HG03139 (cell line): ENCODE results near the gene RIC8A.

Source experiments
- ATAC-seq: cut with Tn5 transposase; IDR thresholded peaks from one replicate; pipeline ENCODE4 v1.9.1; 2021; ENCODE audit not compliant: unreplicated experiment

The RIC8A gene

GRCh38 chr11:240315-240714 lies 32.8 kb downstream of the RIC8A start:
- ATAC-seq = no peak

GRCh38 chr11:241634-242033 lies 34.1 kb downstream of the RIC8A start:
- ATAC-seq = no peak

- no peak for ATAC-seq
Observed at GRCh38 chr11:244376-244775, 36.9 kb downstream of the RIC8A start.

GRCh38 chr11:249062-249461 lies 41.6 kb downstream of the RIC8A start:
- ATAC-seq = no peak

- no peak for ATAC-seq
Observed at GRCh38 chr11:250274-250673, 42.8 kb downstream of the RIC8A start.

GRCh38 chr11:250740-251299 lies 43.3 kb downstream of the RIC8A start:
- ATAC-seq = no peak

- no peak for ATAC-seq
Observed at GRCh38 chr11:251550-251949, 44.0 kb downstream of the RIC8A start.

GRCh38 chr11:252666-253065 lies 45.2 kb downstream of the RIC8A start:
- ATAC-seq = no peak

- ATAC-seq = no peak
Observed at GRCh38 chr11:253160-253885, 45.8 kb downstream of the RIC8A start.

GRCh38 chr11:253886-254270 lies 46.4 kb downstream of the RIC8A start:
- ATAC-seq = no peak

GRCh38 chr11:255176-255575 lies 47.7 kb downstream of the RIC8A start:
- ATAC-seq = no peak

GRCh38 chr11:255816-256215 lies 48.3 kb downstream of the RIC8A start:
- no peak for ATAC-seq

- no peak for ATAC-seq
Observed at GRCh38 chr11:256952-257737, 49.6 kb downstream of the RIC8A start.

- no peak for ATAC-seq
Observed at GRCh38 chr11:257766-258493, 50.4 kb downstream of the RIC8A start.

GRCh38 chr11:259413-259812 lies 51.9 kb downstream of the RIC8A start:
- ATAC-seq = no peak

- no peak for ATAC-seq
Observed at GRCh38 chr11:261624-262023, 54.1 kb downstream of the RIC8A start.
